WTC11 (cell line): ENCODE data around the gene TM9SF4.

ENCODE experiments used
- CTCF ChIP-seq: fragments of 200-600 bp; IDR thresholded peaks from 2 replicates; pipeline ENCODE4 v1.8.0; 2022; ENCODE audit warnings: antibody characterized with exemption
- KAT7 ChIP-seq: sonication (generic); formaldehyde crosslinking; IDR thresholded peaks from 2 replicates; pipeline ENCODE4 v1.8.1; 2023; ENCODE audit warnings: missing genetic modification reagents, mild to moderate bottlenecking, borderline replicate concordance
- RELA ChIP-seq: sonication (generic); formaldehyde crosslinking; IDR thresholded peaks from 2 replicates; pipeline ENCODE4 v1.8.1; 2022; ENCODE audit warnings: missing genetic modification reagents, mild to moderate bottlenecking, borderline replicate concordance
- ZNF512 ChIP-seq: sonication (generic); formaldehyde crosslinking; IDR thresholded peaks from 2 replicates; pipeline ENCODE4 v1.8.1; 2022; ENCODE audit warnings: missing genetic modification reagents, borderline replicate concordance
- TF ChIP-seq, protein P1 (sequence below): sonication (generic); formaldehyde crosslinking; IDR thresholded peaks from 2 replicates; pipeline ENCODE4 v1.8.0; 2022; ENCODE audit warnings: mild to moderate bottlenecking, missing genetic modification reagents
- TF ChIP-seq, protein P2 (sequence below): sonication (generic); formaldehyde crosslinking; IDR thresholded peaks from 2 replicates; pipeline ENCODE4 v1.8.1; 2023; ENCODE audit warnings: mild to moderate bottlenecking, missing genetic modification reagents

GRCh38 chr20:32078791-32079190, 30.7 kb upstream of the TM9SF4 start:
- TF ChIP-seq CTCF (no peak), KAT7 (no peak), RELA (CRISPR knock-in tag) (no peak), ZNF512 (CRISPR knock-in tag) (no peak)
- TF ChIP-seq, protein P1, sequence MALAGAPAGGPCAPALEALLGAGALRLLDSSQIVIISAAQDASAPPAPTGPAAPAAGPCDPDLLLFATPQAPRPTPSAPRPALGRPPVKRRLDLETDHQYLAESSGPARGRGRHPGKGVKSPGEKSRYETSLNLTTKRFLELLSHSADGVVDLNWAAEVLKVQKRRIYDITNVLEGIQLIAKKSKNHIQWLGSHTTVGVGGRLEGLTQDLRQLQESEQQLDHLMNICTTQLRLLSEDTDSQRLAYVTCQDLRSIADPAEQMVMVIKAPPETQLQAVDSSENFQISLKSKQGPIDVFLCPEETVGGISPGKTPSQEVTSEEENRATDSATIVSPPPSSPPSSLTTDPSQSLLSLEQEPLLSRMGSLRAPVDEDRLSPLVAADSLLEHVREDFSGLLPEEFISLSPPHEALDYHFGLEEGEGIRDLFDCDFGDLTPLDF, result no peak
- TF ChIP-seq, protein P2, sequence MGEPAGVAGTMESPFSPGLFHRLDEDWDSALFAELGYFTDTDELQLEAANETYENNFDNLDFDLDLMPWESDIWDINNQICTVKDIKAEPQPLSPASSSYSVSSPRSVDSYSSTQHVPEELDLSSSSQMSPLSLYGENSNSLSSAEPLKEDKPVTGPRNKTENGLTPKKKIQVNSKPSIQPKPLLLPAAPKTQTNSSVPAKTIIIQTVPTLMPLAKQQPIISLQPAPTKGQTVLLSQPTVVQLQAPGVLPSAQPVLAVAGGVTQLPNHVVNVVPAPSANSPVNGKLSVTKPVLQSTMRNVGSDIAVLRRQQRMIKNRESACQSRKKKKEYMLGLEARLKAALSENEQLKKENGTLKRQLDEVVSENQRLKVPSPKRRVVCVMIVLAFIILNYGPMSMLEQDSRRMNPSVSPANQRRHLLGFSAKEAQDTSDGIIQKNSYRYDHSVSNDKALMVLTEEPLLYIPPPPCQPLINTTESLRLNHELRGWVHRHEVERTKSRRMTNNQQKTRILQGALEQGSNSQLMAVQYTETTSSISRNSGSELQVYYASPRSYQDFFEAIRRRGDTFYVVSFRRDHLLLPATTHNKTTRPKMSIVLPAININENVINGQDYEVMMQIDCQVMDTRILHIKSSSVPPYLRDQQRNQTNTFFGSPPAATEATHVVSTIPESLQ (CRISPR knock-in tag), result no peak
